ENCODE results near the gene STMND1.
"Not testable (repeated sequence)": the region's sequence is repeated elsewhere in the genome, so short reads cannot be mapped to it uniquely, and the experiment has no call there.

Gene STMND1
- 0 to 0.07 (median 0) reads per million in 3 experiments for total RNA-seq

DNA sequence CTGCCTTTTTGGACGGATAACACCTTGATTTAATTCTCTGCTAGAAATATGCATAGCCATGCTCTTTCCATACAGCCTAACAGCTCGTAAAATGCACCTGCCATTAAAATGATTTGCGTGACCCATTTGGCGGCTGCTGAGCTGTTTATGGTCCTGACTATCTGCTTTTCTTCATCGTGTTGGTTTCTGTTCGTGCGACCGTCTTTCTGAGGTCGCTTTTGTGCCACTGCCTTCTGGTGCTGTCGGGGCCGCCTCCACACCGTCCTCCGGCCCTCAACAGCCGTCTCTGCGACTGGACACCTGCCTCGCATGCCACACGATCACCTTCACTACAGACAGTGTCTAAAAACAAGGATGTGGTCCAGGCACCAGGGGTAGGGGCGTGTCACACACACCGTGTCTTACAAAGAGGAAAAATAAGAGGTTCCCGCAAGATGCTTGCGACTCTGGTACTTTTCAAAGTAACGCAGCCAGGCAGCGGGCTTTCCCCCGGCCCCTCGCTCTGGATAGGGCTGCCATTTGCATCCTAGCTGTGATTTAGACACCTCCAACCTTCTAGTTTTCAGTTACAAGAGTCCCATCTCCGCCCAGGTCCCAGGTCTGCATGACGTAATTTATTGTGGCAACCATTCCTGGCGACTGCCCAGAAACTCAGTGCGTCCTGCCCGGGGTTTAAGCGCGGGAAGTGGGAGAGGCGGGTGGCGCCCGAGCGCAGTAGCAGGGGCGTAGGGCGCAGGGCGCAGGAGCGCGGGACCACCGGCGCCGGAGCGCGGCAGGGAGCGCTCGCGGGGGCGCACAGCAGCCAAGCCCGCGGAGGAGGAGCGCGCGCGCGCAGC is at the start of gene STMND1:
TSS of gene STMND1 (plus strand) at position 629 of the 836 bp plus-strand sequence. CDS start 208 bp downstream, outside the sequence.
- no peak for DNase-seq

DNA sequence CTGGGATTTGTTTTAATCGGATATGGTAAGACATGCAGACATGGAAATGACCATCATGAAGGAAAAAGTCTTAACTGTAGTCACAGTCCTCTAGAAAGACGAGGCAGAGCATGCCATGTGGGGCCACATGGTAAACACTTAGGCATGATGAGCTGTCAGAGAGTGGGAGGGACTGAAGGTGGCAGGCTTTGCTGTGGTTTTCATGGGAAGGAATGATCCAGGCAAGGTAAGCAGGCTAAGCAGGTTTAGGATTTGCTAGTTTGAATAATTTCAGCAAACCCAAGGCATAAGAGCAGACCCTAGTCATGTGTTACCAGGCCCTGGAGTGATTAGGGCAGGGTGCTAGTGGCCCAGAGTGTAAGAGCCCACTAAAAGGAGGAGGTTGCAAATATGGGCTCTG is 47.2 kb upstream of the STMND1 start:
- DNase-seq = no peak

DNA sequence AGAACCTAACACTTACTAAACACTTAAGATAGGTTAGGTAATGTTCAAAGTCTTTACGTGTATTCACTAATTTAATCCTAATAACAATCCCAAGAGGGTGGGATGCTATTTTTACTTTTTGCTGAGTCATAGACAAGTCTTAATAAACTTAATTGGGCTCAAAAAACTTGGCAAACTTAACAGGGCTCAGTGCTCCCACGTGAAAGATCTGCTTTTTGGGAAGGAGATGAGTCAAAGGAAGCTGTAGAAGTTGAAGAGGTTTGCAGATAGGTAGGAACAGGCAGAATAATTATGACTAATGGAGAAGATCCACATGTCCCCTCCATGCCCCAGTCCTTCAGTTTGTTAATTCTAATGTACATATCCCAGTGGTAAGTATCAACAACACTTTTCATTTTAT is 44.5 kb upstream of the STMND1 start:
- DNase-seq = no peak

DNA sequence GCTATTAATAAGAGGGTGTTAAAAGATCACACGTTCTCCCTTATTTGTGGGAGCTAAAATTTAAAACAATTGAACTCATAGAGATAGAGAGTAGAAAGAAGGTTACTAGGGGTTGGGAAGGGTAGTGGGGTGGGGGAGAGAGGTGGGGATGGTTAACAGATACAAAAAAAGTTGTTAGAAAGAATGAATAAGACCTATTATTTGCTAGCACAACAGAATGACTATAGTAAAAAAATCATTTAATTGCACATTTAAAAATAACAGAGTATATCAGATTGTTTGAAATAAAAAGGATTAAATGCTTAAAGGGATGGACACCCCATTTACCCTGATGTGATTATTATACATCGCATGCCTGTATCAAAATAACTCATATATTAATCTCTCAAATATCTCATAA is 43.3 kb upstream of the STMND1 start:
- DNase-seq = no peak

DNA sequence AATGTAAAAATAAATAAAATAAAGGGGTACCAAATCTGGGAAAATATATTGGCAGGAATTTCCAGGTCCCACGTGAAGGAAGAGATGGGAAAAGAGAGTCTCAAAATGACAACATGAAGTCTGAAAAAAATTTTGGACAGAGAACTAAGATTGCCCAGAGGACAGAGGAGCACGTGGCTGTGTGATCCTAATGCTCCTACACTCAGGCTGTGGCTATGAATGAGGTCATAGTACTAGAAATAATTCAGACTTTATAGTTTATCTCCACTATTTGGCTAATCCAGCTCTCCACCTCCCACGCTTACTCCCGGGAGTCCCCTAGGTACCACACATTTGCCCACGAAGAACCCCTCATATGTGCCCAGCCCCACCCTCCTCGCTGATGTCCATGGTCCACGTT is 42.8 kb upstream of the STMND1 start:
- DNase-seq = no peak

DNA sequence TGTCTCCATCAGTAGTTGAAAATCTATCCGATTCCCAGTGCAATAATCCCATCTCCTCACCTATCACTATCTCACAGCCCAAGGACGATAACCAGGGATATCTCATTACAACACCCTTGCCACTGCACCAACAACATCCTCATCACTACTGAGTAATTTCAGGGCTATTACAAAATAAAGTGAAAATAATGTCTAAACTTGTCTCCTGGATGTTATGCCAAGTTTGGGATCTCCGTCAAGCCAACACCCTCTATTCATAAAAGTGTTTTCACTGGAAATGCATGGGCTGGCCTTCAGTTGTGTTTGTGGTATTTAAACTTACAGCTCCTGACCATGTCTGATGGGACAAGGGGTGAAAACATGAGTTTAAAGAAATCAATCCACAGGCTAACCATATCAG is 42.0 kb upstream of the STMND1 start:
- DNase-seq = no peak

DNA sequence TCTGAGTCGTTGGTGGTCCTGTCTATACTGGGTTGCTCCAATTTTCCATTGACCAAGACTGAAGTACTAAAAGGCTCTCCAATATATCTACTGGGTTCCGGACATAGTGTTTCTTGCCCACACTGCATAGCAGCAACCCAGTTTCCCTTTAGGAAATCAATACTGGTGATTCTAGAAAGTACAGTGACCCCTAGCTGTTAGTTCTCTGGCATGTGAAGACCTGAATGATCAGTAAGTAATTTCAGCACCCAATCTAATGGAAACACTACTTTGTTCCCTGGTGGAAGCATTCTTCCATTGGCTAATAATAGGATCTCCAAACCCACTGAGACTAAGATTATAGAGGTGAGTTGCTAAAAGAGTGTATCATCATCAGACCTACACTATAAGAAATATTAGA is 40.8 kb upstream of the STMND1 start:
- no peak for DNase-seq

DNA sequence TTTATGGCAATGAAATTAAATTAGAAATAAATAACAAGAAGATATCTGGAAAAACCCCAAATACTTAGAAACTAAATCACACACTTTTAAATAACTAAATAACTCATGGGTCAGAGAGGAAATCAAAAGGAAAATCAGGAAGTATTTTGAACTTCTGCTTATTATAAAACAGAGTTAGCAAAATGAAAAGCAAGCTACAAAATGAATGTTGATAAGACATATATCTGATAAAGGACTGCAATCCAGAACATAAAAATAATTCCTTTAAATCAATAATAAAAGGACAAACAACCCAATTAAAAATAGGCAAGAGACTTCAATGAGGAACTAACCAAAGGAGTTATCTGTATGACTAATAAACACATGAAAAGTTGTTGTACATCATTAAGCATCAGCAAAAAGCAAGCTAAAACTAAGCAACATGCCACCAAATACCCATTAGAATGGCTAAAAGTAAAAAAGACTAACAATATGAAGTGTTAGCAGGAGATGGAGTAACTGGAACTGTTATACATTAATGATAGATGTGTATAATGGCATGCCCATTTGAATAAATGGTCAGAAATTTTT is 38.9 kb upstream of the STMND1 start:
- no peak for DNase-seq

DNA sequence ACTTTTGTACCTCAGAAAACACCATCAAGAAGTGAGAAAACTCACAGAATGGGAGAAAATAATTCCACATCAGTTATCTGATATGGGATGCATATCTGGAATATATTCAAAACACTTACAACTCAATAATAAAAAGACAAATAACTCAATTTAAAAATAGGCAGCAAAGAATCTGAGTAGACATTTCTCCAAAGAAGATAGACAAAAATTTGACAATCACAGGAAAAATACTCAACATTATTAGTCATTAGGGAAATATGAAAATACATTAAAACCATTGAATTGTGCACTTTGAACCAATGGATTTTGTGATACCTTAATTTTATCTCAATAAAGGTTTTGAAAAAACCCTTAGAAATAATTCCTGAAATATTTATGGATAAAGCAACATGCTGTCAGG is 36.9 kb upstream of the STMND1 start:
- DNase-seq = no peak

DNA sequence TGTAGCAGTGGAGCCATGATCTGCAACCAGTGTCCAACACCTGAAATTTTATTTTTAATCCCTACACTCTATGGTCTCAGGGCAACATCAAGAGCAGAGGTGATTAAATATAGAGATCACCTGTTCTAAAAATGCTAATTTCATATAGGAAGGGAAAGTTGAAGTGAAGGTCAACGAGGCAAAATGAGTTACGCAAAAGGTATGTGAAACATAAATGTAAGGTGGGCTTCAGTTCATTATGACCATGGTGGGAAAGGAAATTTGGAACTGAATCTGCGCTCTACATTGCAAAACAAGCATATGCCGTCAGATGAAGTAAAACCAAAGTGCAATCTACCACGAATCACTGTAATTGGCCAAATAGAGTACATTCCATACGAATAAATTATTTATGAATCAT is 35.2 kb upstream of the STMND1 start:
- no peak for DNase-seq

DNA sequence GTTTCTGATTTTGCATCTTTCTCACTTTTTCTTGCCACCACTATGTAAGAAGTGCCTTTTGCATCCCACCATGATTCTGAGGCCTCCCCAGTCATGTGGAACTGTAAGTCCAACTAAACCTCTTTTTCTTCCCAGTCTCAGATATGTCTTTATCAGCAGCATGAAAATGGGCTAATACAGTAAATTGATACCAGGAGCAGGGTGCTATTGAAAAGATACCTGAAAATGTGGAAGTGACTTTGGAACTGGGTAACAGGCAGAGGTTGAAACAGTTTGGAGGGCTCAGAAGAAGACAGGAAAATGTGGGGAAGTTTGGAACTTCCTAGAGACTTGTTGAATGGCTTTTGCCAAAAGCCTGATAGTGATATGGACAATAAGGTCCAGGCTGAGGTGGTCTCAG is 32.9 kb upstream of the STMND1 start:
- DNase-seq = not testable (repeated sequence)

DNA sequence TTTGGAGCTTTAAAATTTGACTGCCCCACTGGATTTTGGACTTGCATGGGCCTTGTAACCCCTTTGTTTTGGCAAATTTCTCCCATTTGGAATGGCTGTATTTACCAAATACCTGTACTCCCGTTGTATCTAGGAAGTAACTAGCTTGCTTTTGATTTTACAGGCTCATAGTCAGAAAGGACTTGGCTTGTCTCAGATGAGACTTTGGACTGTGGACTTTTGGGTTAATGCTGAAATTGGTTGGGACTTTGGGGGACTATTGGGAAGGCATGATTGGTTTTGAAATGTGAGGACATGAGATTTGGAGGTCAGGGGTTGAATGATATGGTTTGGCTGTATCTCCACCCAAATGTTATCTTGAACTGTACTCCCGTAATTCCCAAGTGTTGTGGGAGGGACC is 31.4 kb upstream of the STMND1 start:
- DNase-seq = not testable (repeated sequence)

DNA sequence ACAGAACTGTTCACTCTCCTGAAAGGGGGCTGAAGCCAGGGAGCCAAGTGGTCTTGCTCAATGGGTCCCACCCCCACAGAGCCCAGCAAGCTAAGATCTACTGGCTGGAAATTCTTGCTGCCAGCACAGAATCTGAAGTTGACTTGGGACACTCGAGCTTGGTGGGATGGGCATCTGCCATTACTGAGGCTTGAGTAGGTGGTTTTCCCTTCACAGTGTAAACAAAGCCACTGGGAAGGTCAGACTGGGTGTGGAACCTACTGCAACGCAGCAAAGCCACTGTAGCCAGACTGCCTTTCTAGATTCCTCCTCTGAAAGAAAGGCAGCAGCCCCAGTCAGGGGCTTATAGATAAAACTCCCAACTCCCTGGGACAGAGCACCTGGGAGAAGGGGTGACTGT is 28.3 kb upstream of the STMND1 start:
- DNase-seq = not testable (repeated sequence)

DNA sequence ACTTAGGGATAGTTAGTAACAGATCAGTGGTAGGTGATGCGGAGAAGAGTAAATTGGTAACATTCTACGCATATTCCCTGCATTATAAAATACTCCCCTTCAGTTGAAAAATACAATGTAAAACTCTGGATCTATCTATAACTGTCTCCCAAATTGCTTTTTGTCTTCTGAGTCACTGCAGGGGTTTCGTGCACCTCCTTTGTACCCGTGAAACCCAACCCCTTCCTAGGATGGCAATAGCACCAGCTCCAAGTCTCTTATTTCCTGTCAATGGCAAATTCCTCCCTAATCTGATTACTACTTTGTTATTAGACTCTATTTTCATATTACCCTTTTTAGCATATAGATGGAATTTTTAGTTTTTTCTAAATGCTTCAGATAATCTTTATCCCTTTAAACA is 20.6 kb upstream of the STMND1 start:
- DNase-seq = no peak

DNA sequence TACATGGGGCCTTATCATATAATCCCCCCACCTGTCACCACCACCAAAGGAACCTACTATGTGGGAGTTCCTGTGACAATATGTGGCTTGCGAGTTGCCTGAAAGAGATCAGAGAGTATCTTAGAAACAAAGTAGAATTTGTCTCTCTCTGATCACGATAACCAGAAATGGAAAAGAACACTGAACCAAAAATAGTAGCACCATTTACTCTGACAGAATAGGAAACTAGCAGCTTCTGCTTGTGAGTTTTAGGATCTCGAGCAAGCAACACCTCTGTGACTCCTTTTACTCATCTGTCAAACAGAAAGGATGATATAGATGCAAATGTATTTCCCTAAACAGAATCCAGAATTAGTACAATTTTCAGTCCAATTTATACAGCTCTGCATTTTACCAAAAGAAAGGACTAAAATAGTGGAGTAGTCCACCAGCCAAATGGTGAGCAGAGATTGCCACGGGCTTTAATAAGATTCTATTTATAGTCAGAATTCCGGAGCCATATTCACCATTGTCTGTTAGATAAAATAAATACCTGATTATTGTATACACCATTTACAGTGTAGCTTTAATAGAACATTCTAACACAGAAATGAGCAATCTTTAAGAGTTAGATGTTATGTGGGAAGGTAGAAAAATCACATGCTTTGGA is 19.9 kb upstream of the STMND1 start:
- no peak for DNase-seq

DNA sequence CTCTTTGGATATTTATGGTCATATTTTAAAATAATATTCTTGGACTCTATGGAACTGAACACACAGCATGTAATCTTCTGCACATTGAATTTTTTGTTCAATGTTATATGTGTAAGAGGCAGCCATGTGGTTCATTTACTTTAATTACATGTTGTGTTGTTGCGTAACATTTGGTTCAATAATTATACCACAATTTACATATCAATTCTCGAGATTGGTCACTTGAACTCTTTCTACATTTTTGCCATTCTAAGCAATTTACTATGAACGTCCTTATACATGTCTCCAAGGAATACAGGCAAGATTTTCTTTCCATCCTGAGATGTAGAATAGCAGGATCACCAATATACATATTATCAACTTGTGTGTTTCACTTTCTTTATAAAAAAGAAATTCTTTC is 18.5 kb upstream of the STMND1 start:
- DNase-seq = no peak

DNA sequence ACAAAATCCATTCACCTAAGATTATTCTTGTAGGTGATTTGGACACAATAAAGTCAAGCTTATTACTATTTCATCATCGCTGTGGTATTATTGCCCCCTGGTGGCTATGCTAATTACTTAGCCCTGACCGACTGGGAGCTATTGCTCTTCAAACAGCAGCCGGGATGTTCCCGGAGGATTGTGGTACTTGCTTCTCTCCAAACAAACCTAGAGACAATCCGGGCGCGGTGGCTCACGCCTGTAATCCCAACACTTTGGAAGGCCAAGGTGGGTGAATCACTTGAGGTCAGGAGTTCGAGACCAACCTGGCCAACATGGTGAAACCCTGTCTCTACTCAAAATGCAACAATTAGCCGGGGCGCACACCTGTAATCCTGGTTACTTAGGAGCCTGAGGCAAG is 15.4 kb upstream of the STMND1 start:
- DNase-seq = no peak

DNA sequence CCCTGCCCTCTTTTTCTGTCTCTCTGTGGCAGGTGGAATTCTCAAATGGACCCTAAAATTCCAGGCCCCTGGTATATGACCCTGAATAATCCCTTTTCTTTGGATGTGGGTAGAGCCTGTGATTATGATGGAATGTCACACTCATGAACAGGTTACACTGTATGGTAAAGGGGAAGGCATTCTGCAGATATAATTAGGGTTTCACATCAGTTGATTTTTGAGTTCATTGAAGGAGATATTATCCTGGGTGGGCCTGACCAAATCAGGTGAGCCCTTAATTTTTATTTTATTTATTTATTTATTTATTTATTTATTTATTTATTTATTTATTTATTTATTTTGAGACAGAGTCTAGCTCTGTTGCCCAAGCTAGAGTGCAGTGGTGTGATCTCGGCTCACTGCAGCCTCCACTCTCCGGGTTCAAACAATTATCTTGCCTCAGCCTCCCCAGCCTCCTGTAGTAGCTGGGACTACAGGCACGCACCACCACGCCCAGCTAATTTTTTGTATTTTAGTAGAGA is 13.7 kb upstream of the STMND1 start:
- DNase-seq = no peak

DNA sequence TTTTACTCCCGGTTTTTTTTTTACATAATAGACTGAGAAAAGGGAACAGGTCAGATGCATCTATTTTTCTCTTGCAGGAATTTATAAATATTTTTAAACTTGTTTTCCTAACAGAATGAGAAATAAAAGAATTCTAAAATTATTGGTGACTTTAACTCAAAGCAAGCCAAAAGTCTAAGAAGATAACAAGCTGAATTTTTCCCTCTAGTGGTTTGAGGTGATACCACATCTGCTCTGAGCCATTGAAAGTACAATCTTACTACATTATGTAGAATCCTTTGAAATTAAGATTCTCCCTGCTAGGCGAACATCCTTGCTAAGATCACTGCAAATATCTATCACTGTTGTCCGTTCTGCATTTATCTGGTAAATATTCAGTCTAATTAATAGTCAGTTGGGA is 10.7 kb upstream of the STMND1 start:
- DNase-seq = no peak

DNA sequence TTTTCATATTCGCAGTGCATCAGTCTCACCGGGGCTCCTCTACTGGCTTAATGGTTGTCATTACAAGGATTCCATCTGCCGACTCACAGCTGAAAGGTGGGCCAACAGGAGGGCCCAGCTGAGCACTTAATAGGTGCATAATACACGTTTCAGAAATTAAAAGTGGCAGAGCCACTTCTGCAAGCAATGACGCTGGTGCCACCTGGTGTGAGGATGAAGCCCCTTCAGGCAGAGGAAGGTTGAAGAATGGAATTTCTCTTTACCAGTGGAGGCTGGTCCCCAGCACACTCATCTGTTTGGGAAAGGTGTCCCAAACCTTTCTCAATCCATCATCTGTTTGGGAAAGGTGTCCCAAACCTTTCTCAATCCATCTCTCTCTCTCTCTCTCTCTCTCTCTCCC is 8.2 kb upstream of the STMND1 start:
- no peak for DNase-seq

DNA sequence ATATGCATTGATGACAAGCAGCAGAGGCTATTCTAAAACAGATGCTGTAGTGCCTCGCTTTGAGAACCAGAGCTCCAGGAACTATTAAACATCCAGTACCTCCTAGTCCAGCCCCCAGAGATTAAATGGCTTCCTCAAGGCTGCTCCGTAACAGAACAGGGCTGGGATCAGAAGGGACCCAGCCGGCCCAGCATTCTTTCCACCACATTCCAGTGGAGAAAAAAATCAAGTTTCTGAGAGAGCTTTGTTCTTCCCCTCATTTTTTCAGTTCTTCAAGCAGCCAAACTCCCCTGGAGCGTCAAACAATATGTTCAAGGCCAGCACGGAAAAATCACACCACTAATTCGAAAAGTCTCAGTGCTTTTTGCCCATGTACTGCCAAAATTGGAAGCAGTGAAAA is 5.8 kb upstream of the STMND1 start:
- no peak for DNase-seq

DNA sequence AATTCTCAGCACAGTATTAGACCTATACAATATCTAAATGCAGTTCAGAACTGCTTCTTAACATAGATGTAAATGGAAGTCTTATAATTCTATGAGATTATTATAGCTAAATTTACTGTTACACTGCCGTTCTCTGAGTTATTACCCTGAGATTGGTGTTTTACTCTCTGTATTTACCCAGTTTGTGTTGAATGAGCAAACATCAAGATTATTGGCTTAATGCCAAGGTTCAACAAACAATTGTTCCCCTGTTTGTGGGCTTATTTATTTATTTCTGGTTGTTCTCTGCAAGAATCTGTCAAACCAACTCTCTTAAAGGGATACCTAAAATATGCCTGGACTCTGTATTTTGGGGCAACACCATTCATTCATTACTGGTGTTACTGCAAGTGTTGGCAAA is 5.2 kb upstream of the STMND1 start:
- DNase-seq = no peak

DNA sequence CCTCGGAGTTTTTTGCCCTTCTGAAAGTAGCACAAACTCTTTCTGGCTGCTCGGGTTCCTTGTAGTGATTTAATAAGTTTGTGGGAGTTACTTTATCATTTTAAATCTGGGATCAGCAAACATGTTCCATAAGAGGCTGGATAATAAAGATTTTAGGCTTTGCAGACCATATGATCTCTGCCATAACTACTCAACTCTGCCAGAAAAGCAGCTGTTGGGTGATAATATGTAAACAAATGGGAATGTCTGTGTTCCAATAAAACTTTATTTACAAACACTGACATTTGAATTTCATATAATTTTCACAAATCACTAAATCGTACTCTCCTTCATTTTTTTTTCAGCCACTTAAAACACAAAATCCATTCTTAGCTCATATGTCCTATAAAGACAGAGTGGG is 3.9 kb upstream of the STMND1 start:
- DNase-seq = no peak

DNA sequence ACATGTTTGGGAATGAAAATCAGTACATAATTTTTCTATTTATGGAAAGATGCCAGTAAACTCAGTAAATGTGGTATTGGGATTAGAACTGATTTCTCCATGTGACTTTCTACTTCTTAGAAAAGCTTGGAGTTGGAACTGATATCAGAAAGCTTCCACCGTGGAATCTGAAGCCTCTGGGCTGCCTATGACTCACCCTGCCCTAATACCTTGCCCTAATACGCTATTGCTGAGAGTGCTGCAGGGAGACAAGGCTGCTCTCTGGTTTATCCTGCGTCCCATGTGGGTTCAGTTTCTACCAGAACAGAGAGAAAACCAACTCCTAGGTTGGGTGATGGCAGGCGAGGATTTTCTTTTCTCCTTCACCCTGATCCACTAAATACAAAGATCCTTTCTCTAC is 3.3 kb upstream of the STMND1 start:
- no peak for DNase-seq
